IMR-90 (cell line): ENCODE results near the gene MAOB. TPM values are rescaled to one million over a fixed set of nuclear protein-coding genes. Genes with fewer than 3 reads are reported as not detected.

Experiments used
- ATAC-seq: fragments of 200-7000 bp; cut with Tn5 transposase; 2 replicates; pipeline ENCODE4 v1.9.1; 2020; ENCODE audit warnings: low read depth, mild to moderate bottlenecking, moderate library complexity
- BruUV-seq: library from RNA; stranded (reverse); fragments of 400-500 nt; replicated peaks from 2 replicates; lab custom pipeline; 2021; lab: Mats Ljungman, UMichigan
- CTCF ChIA-PET: fragments of 300-600 bp; formaldehyde crosslinking; extraction: SDS; loops from one replicate; lab custom pipeline; 2021; ENCODE audit warnings: antibody characterized with exemption; lab: Yijun Ruan, JAX
- POLR2A ChIA-PET: fragments of 300-600 bp; sonication (Branson Sonifier 250); formaldehyde crosslinking; loops from one replicate; lab custom pipeline; 2022; ENCODE audit warnings: antibody characterized with exemption; ENCODE audit not compliant: unreplicated experiment; lab: Charles Lee
- DNase-seq: peaks from one replicate; pipeline ENCODE4 v3.0.0; 2013
- H2AFZ ChIP-seq: replicated peaks from 2 replicates; pipeline ENCODE3; 2013; ENCODE audit warnings: low read length, mild to moderate bottlenecking; ENCODE audit not compliant: poor library complexity
- H2AK5ac ChIP-seq: 2 replicates; pipeline ENCODE4 v1.6.1; 2013; ENCODE audit warnings: low read depth, low read length, inconsistent platforms
- H2AK9ac ChIP-seq: replicated peaks from 2 replicates; pipeline ENCODE3; 2013; ENCODE audit warnings: mild to moderate bottlenecking, low read depth, low read length, moderate library complexity; ENCODE audit not compliant: poor library complexity
- H2BK120ac ChIP-seq: 2 replicates; pipeline ENCODE4 v1.6.1; 2013; ENCODE audit warnings: low read depth, low read length, inconsistent platforms
- H2BK15ac ChIP-seq: 3 replicates; pipeline ENCODE4 v1.6.1; 2013; ENCODE audit warnings: low read depth, low read length, inconsistent platforms
- H2BK20ac ChIP-seq: 2 replicates; pipeline ENCODE4 v1.6.1; 2013; ENCODE audit warnings: low read depth, mild to moderate bottlenecking, inconsistent platforms, low read length, moderate library complexity
- H2BK5ac ChIP-seq: 2 replicates; pipeline ENCODE4 v1.6.1; 2013; ENCODE audit warnings: mild to moderate bottlenecking, low read depth, low read length, inconsistent platforms; ENCODE audit not compliant: poor library complexity, severe bottlenecking
- H3K14ac ChIP-seq: replicated peaks from 2 replicates; pipeline ENCODE4 v1.6.1; 2013; ENCODE audit warnings: low read depth, low read length, inconsistent platforms
- H3K18ac ChIP-seq: 2 replicates; pipeline ENCODE4 v1.6.1; 2013; ENCODE audit warnings: low read depth, low read length, control low read depth
- H3K23ac ChIP-seq: 2 replicates; pipeline ENCODE4 v1.6.1; 2013; ENCODE audit warnings: low read depth, low read length, inconsistent platforms
- H3K27ac ChIP-seq: 2 replicates; pipeline ENCODE4 v1.5.1; 2013; ENCODE audit warnings: mild to moderate bottlenecking, control low read depth, low read length; ENCODE audit not compliant: insufficient read depth
- H3K27me3 ChIP-seq: 2 replicates; pipeline ENCODE4 v1.6.1; 2013; ENCODE audit warnings: low read length; ENCODE audit not compliant: control insufficient read depth, insufficient read depth
- H3K36me3 ChIP-seq: 2 replicates; pipeline ENCODE4 v1.6.1; 2013; ENCODE audit warnings: low read length, mixed read lengths; ENCODE audit not compliant: control insufficient read depth, insufficient read depth
- H3K4ac ChIP-seq: 2 replicates; pipeline ENCODE4 v1.6.1; 2013; ENCODE audit warnings: low read depth, low read length, inconsistent platforms
- H3K4me1 ChIP-seq: 2 replicates; pipeline ENCODE4 v1.6.1; 2013; ENCODE audit warnings: low read length, mixed read lengths; ENCODE audit not compliant: control insufficient read depth, insufficient read depth
- H3K4me2 ChIP-seq: 2 replicates; pipeline ENCODE4 v1.6.1; 2013; ENCODE audit warnings: low read depth, mild to moderate bottlenecking, control low read depth, low read length, moderate library complexity
- H3K4me3 ChIP-seq: 2 replicates; pipeline ENCODE4 v1.5.1; 2013; ENCODE audit warnings: low read depth, mild to moderate bottlenecking, control low read depth, low read length, moderate library complexity; ENCODE audit not compliant: insufficient read depth
- H3K56ac ChIP-seq: 2 replicates; pipeline ENCODE4 v1.6.1; 2013; ENCODE audit warnings: low read length, inconsistent platforms; ENCODE audit not compliant: insufficient read depth; ENCODE audit errors: extremely low read depth
- H3K79me1 ChIP-seq, 2 experiments: 2 replicates each; pipeline ENCODE4 v1.6.1; 2013; ENCODE audit warnings: low read length in 2 of 2, inconsistent platforms in 1 of 2, low read depth in 1 of 2
- H3K9ac ChIP-seq: 2 replicates; pipeline ENCODE4 v1.6.1; 2013; ENCODE audit warnings: low read depth, low read length, control low read depth
- H3K9me1 ChIP-seq: 2 replicates; pipeline ENCODE4 v1.6.1; 2013; ENCODE audit warnings: low read length, inconsistent platforms; ENCODE audit not compliant: insufficient read depth
- H3K9me3 ChIP-seq: 2 replicates; pipeline ENCODE4 v1.6.1; 2013; ENCODE audit warnings: low read length; ENCODE audit not compliant: control insufficient read depth, insufficient read depth
- H4K20me1 ChIP-seq: 2 replicates; pipeline ENCODE4 v1.6.1; 2013; ENCODE audit warnings: low read length, inconsistent platforms; ENCODE audit not compliant: insufficient read depth
- H4K5ac ChIP-seq: 2 replicates; pipeline ENCODE4 v1.6.1; 2013; ENCODE audit warnings: mild to moderate bottlenecking, low read depth, low read length, control low read depth
- H4K8ac ChIP-seq, 2 experiments: 2 replicates each; pipeline ENCODE4 v1.6.1; 2013; ENCODE audit warnings: low read depth in 2 of 2, low read length in 2 of 2, control low read depth in 1 of 2, inconsistent platforms in 1 of 2
- H4K91ac ChIP-seq: 2 replicates; pipeline ENCODE4 v1.6.1; 2013; ENCODE audit warnings: low read depth, low read length, inconsistent platforms; ENCODE audit not compliant: insufficient read depth
- BHLHE40 ChIP-seq: fragments of 150-350 bp; IDR thresholded peaks from 2 replicates; pipeline ENCODE4 v1.6.1; 2016; ENCODE audit warnings: mild to moderate bottlenecking, low read depth, low read length
- CEBPB ChIP-seq: IDR thresholded peaks from 2 replicates; pipeline ENCODE4 v1.6.1; 2012; ENCODE audit warnings: low read depth, low read length, improper control_type of control experiment
- FOS ChIP-seq: fragments of 150-350 bp; IDR thresholded peaks from 2 replicates; pipeline ENCODE4 v1.6.1; 2016; ENCODE audit warnings: low read depth, low read length
- MAFK ChIP-seq: IDR thresholded peaks from 2 replicates; pipeline ENCODE4 v1.6.1; 2012; ENCODE audit warnings: low read depth, low read length, improper control_type of control experiment
- MAZ ChIP-seq: IDR thresholded peaks from 2 replicates; pipeline ENCODE4 v1.6.1; 2012; ENCODE audit warnings: low read depth, mild to moderate bottlenecking, low read length, improper control_type of control experiment, moderate library complexity, borderline replicate concordance
- NFE2L2 ChIP-seq: fragments of 150-350 bp; IDR thresholded peaks from 2 replicates; pipeline ENCODE4 v1.6.1; 2016; ENCODE audit warnings: low read depth, mild to moderate bottlenecking, low read length
- POLR2A ChIP-seq: IDR thresholded peaks from 2 replicates; pipeline ENCODE4 v1.6.1; 2012; ENCODE audit warnings: mild to moderate bottlenecking, low read depth, low read length
- RAD21 ChIP-seq: IDR thresholded peaks from 2 replicates; pipeline ENCODE4 v1.6.1; 2012; ENCODE audit warnings: low read length, improper control_type of control experiment
- RCOR1 ChIP-seq: IDR thresholded peaks from 2 replicates; pipeline ENCODE4 v1.6.1; 2012; ENCODE audit warnings: mild to moderate bottlenecking, low read length, improper control_type of control experiment; ENCODE audit not compliant: insufficient replicate concordance
- RFX5 ChIP-seq: IDR thresholded peaks from 2 replicates; pipeline ENCODE4 v1.8.0; 2012; ENCODE audit warnings: low read depth, mild to moderate bottlenecking, low read length, moderate library complexity
- WGBS, 2 experiments: methylation state at CpG; one replicate each; pipeline versions ENCODE4 v1.1.5 to v1.1.7; 2013; ENCODE audit warnings: missing lambda C conversion rate in 2 of 2; ENCODE audit not compliant: insufficient read length in 1 of 2; ENCODE audit errors: extremely low coverage in 2 of 2; 5-methylcytosine and 5-hydroxymethylcytosine counted together
- dilution Hi-C: fragments of 300-500 bp; cut with HindIII; formaldehyde crosslinking; loops from one replicate; pipeline ENCODE4 v1.14.3; 2018; ENCODE audit warnings: low sequenced_read_pairs; ENCODE audit not compliant: unreplicated experiment
- in situ Hi-C: fragments of 300-500 bp; cut with MboI; formaldehyde crosslinking; loops from 3 replicates; pipeline ENCODE4 v1.14.3; 2019; ENCODE audit warnings: low sequenced_read_pairs, inconsistent platforms, mixed read lengths
- intact Hi-C: fragments of 100-400 bp; cut with micrococcal nuclease; formaldehyde crosslinking; loops from 2 replicates; pipeline ENCODE4 v1.10.0; 2022
- polyA plus RNA-seq, 3 experiments: library from polyadenylated mRNA; depleted of rRNA; stranded (reverse); fragments of >200 nt; gene quantifications; 2 replicates each; pipeline ENCODE4 v1.2.3, GENCODE V29; 2012; ENCODE audit warnings: low replicate concordance in 1 of 3
- total RNA-seq: library from RNA; depleted of rRNA; stranded (reverse); fragments of >200 nt; gene quantifications from 2 replicates; pipeline ENCODE4 v1.2.3, GENCODE V29; 2012
- TF ChIP-seq, protein P1 (sequence below): fragments of 150-350 bp; IDR thresholded peaks from 2 replicates; pipeline ENCODE4 v1.6.1; 2016; ENCODE audit warnings: low read depth, mild to moderate bottlenecking, low read length, moderate library complexity, borderline replicate concordance
- TF ChIP-seq, protein P2 (sequence below): conservative IDR thresholded peaks from 2 replicates; pipeline ENCODE4 v1.5.1; 2012; ENCODE audit warnings: mild to moderate bottlenecking, low read depth, low read length, improper control_type of control experiment
- TF ChIP-seq, protein P3 (sequence below): fragments of 150-350 bp; IDR thresholded peaks from 2 replicates; pipeline ENCODE4 v1.6.1; 2017; ENCODE audit warnings: mild to moderate bottlenecking, antibody characterized with exemption, low read length, low read depth

Gene MAOB
- total and polyA plus RNA-seq, 2 of the 4 experiments (the other 2 are of a cell fraction), result 0.36 to 0.46 TPM

DNA sequence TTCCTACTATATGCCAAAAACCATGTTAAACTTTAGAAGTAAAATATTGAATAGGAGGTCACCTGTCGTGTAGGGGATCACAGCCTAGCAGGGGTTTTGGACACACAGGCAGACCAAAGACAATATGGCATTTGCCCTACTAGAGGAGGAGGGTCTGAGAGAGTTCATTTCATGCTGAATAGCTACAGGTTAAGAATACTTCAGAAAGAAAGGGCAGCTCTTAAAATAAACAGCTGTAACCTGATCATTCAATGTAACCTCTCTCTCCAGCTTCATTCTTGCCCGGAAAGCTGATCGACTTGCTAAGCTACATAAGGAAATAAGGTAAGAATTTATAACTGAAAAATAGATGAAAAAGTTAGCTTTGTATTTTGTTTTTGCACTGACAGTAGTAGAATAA, 146.3 kb downstream of the MAOB start:
- Histone ChIP-seq H3K4me1 (no peaks in the 10 kb centered on the region), H4K91ac (no peak overlapping the region), H2AK9ac (no peak overlapping the region), H4K5ac (no peak overlapping the region), H3K9me3 (no peaks in the 10 kb centered on the region), H3K4me2 (no peak overlapping the region), H3K27me3 (peaks cover 3% of the 10 kb centered on the region; the same call in 1 of the 2 replicates), H2BK5ac (no peak overlapping the region), H3K27ac (no peak overlapping the region), H2BK120ac (no peak overlapping the region), H4K8ac (no peak overlapping the region), H3K9me1 (no peaks in the 10 kb centered on the region), H3K18ac (no peak overlapping the region), H3K4me3 (no peak overlapping the region), H3K9ac (no peak overlapping the region), H2BK15ac (no peak overlapping the region), H3K23ac (no peak overlapping the region), H4K20me1 (no peaks in the 10 kb centered on the region), H3K79me1 (no peaks in the 10 kb centered on the region), H3K14ac (no peak overlapping the region), H3K56ac (no peak overlapping the region), H2BK20ac (no peak overlapping the region), H2AFZ (no peak overlapping the region), H2AK5ac (no peak overlapping the region), H3K36me3 (no peaks in the 10 kb centered on the region), H3K4ac (no peak overlapping the region)
- dilution Hi-C loops (no loop called here), intact Hi-C loops (no loop called here), in situ Hi-C loops (no loop called here)
- no peak for DNase-seq
- ChIA-PET POLR2A (no interaction called here), CTCF (interaction anchor here (0.6 kb wide), 1 partner anchor 175 kb away, joined by 4 read pairs; no protein-coding TSS in a partner anchor)
- no CpG with 5 or more reads among the region's 3 CpGs for WGBS, 2 experiments
- no TSS peak for BruUV-seq
- no peak for ATAC-seq
- no peak for TF ChIP-seq NFE2L2
- TF ChIP-seq, protein P1, sequence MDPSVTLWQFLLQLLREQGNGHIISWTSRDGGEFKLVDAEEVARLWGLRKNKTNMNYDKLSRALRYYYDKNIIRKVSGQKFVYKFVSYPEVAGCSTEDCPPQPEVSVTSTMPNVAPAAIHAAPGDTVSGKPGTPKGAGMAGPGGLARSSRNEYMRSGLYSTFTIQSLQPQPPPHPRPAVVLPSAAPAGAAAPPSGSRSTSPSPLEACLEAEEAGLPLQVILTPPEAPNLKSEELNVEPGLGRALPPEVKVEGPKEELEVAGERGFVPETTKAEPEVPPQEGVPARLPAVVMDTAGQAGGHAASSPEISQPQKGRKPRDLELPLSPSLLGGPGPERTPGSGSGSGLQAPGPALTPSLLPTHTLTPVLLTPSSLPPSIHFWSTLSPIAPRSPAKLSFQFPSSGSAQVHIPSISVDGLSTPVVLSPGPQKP, result no peak
- TF ChIP-seq RCOR1, result no peak
- TF ChIP-seq, protein P2, sequence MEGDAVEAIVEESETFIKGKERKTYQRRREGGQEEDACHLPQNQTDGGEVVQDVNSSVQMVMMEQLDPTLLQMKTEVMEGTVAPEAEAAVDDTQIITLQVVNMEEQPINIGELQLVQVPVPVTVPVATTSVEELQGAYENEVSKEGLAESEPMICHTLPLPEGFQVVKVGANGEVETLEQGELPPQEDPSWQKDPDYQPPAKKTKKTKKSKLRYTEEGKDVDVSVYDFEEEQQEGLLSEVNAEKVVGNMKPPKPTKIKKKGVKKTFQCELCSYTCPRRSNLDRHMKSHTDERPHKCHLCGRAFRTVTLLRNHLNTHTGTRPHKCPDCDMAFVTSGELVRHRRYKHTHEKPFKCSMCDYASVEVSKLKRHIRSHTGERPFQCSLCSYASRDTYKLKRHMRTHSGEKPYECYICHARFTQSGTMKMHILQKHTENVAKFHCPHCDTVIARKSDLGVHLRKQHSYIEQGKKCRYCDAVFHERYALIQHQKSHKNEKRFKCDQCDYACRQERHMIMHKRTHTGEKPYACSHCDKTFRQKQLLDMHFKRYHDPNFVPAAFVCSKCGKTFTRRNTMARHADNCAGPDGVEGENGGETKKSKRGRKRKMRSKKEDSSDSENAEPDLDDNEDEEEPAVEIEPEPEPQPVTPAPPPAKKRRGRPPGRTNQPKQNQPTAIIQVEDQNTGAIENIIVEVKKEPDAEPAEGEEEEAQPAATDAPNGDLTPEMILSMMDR, result no peak
- no peak for TF ChIP-seq FOS
- no peak for TF ChIP-seq MAZ
- no peak for TF ChIP-seq POLR2A
- no peak for TF ChIP-seq RFX5
- TF ChIP-seq, protein P3, sequence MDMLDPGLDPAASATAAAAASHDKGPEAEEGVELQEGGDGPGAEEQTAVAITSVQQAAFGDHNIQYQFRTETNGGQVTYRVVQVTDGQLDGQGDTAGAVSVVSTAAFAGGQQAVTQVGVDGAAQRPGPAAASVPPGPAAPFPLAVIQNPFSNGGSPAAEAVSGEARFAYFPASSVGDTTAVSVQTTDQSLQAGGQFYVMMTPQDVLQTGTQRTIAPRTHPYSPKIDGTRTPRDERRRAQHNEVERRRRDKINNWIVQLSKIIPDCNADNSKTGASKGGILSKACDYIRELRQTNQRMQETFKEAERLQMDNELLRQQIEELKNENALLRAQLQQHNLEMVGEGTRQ, result no peak
- TF ChIP-seq CEBPB, result no peak
- no peak for TF ChIP-seq RAD21
- no peak for TF ChIP-seq MAFK
- TF ChIP-seq BHLHE40, result no peak
